CD14-positive monocyte (primary cell): ENCODE measurements around the gene DTX2. TPM values are rescaled to one million over a fixed set of nuclear protein-coding genes. Genes with fewer than 3 reads are reported as not detected.
"Not testable (repeated sequence)": the region's sequence is repeated elsewhere in the genome, so short reads cannot be mapped to it uniquely, and the experiment has no call there.

Experiments used
- DNase-seq, 3 donors: peaks; one replicate each; pipeline ENCODE4 v3.0.0-alpha.2; 2011 to 2022
- H2AFZ ChIP-seq: 2 replicates; pipeline ENCODE4 v1.6.0; 2012; ENCODE audit warnings: mild to moderate bottlenecking, low read depth, low read length, inconsistent platforms; ENCODE audit not compliant: insufficient read depth, poor library complexity, severe bottlenecking
- H3K27ac ChIP-seq, 2 donors: 1 replicate in 1 of 2; 2 replicates in 1 of 2; pipeline ENCODE4 v1.5.1; 2012 to 2013; ENCODE audit warnings: low read length in 2 of 2, control low read depth in 1 of 2, inconsistent platforms in 1 of 2, low read depth in 1 of 2, mild to moderate bottlenecking in 1 of 2
- H3K27me3 ChIP-seq, 2 donors: one replicate each; pipeline versions ENCODE4 v1.6.0 to v1.6.1; 2011 to 2013; ENCODE audit warnings: low read length in 2 of 2; ENCODE audit not compliant: control insufficient read depth in 2 of 2, insufficient read depth in 2 of 2
- H3K36me3 ChIP-seq, 2 donors: replicated peaks in 1 of 2; 1 replicate in 1 of 2; 2 replicates in 1 of 2; pipeline versions ENCODE4 v1.5.1 to v1.6.1; 2012 to 2013; ENCODE audit warnings: low read length in 2 of 2, control low read depth in 1 of 2, inconsistent platforms in 1 of 2, mild to moderate bottlenecking in 1 of 2; ENCODE audit not compliant: insufficient read depth in 2 of 2, control insufficient read depth in 1 of 2
- H3K4me1 ChIP-seq, 2 donors: 1 replicate in 1 of 2; 2 replicates in 1 of 2; pipeline versions ENCODE4 v1.5.1 to v1.6.1; 2012 to 2013; ENCODE audit warnings: low read length in 2 of 2, control low read depth in 1 of 2, inconsistent platforms in 1 of 2, mild to moderate bottlenecking in 1 of 2, moderate library complexity in 1 of 2; ENCODE audit not compliant: insufficient read depth in 2 of 2, control insufficient read depth in 1 of 2
- H3K4me2 ChIP-seq: replicated peaks from 2 replicates; pipeline ENCODE3; 2012; ENCODE audit warnings: low read length, moderate library complexity, mild to moderate bottlenecking; ENCODE audit not compliant: poor library complexity, severe bottlenecking; ENCODE audit errors: extremely low read depth
- H3K4me3 ChIP-seq, 3 experiments: fragments of 200-600 bp in 1 of 3; sonication (generic) in 1 of 3; replicated peaks in 1 of 3; 1 replicate in 2 of 3; 2 replicates in 1 of 3; pipeline ENCODE4 v1.5.1; 2011 to 2013; ENCODE audit warnings: low read length in 3 of 3, mild to moderate bottlenecking in 3 of 3, control low read depth in 2 of 3, low read depth in 2 of 3, inconsistent platforms in 1 of 3, moderate library complexity in 1 of 3
- H3K79me2 ChIP-seq: 2 replicates; pipeline ENCODE4 v1.6.0; 2012; ENCODE audit warnings: mild to moderate bottlenecking, control low read depth, inconsistent platforms, low read length, moderate library complexity; ENCODE audit not compliant: insufficient read depth
- H3K9ac ChIP-seq: 2 replicates; pipeline ENCODE4 v1.6.0; 2017; ENCODE audit warnings: low read length, mild to moderate bottlenecking; ENCODE audit not compliant: insufficient read depth, poor library complexity, severe bottlenecking
- H3K9me3 ChIP-seq, 2 donors: replicated peaks in 1 of 2; 1 replicate in 1 of 2; 2 replicates in 1 of 2; pipeline versions ENCODE4 v1.5.1 to v1.6.1; 2012 to 2013; ENCODE audit warnings: low read length in 2 of 2, control low read depth in 1 of 2; ENCODE audit not compliant: control insufficient read depth in 1 of 2, insufficient read depth in 1 of 2
- H4K20me1 ChIP-seq: 2 replicates; pipeline ENCODE4 v1.6.0; 2012; ENCODE audit warnings: mild to moderate bottlenecking, low read length, control low read depth, moderate library complexity; ENCODE audit not compliant: insufficient read depth
- H3K27ac Mint-ChIP-seq, 7 donors: one replicate each; pipeline ENCODE4 v1.8.0; 2020; ENCODE audit warnings: mild to moderate bottlenecking in 7 of 7, mixed read lengths in 7 of 7, moderate library complexity in 6 of 7, inconsistent platforms in 2 of 7
- H3K27me3 Mint-ChIP-seq, 3 donors: one replicate each; pipeline ENCODE4 v1.8.0; 2021 to 2022; ENCODE audit warnings: low read depth in 3 of 3, mild to moderate bottlenecking in 3 of 3, mixed read lengths in 3 of 3, moderate library complexity in 3 of 3, inconsistent platforms in 1 of 3
- H3K36me3 Mint-ChIP-seq, 2 donors: one replicate each; pipeline ENCODE4 v1.8.0; 2020; ENCODE audit warnings: mixed read lengths in 2 of 2, inconsistent platforms in 1 of 2, mild to moderate bottlenecking in 1 of 2
- H3K4me1 Mint-ChIP-seq: one replicate; pipeline ENCODE4 v1.8.0; 2020; ENCODE audit warnings: mild to moderate bottlenecking, mixed read lengths
- H3K4me3 Mint-ChIP-seq, 2 donors: one replicate each; pipeline ENCODE4 v1.8.0; 2020; ENCODE audit warnings: mild to moderate bottlenecking in 2 of 2, mixed read lengths in 2 of 2, moderate library complexity in 1 of 2
- H3K9me3 Mint-ChIP-seq, 7 donors: one replicate each; pipeline ENCODE4 v1.8.0; 2020 to 2022; ENCODE audit warnings: mixed read lengths in 7 of 7, mild to moderate bottlenecking in 6 of 7, moderate library complexity in 6 of 7, inconsistent platforms in 2 of 7
- WGBS: methylation state at CpG from one replicate; pipeline ENCODE4 v1.1.5; 2013; ENCODE audit warnings: missing lambda C conversion rate; ENCODE audit not compliant: insufficient coverage; 5-methylcytosine and 5-hydroxymethylcytosine counted together
- intact Hi-C, 2 donors: fragments of 100-400 bp; cut with micrococcal nuclease; formaldehyde crosslinking; loops; one replicate each; pipeline versions ENCODE4 v1.15.0 to v1.15.1; 2023
- polyA plus RNA-seq, 3 donors: library from polyadenylated mRNA; depleted of rRNA in 1 of 3; unstranded in 2 of 3; stranded (reverse) in 1 of 3; fragments of 300-500 nt in 2 of 3; fragments of >200 nt in 1 of 3; fragmentation: Illumina TruSeq in 2 of 3; gene quantifications; 1 replicate in 2 of 3; 2 replicates in 1 of 3; pipeline ENCODE4 v1.2.3, GENCODE V29; 2012 to 2021

Gene DTX2
- polyA plus RNA-seq, 3 donors: 11.3 to 35.2 (median 20.2) TPM

GRCh38 chr7:76442664-76443446 lies 18.7 kb upstream of the DTX2 start:
- H3K9me3 Mint-ChIP-seq, DNase-seq, H3K27me3 ChIP-seq, H3K4me3 ChIP-seq, H3K27me3 Mint-ChIP-seq, intact Hi-C loops, H3K9me3 ChIP-seq, H3K4me1 ChIP-seq, H4K20me1 ChIP-seq, H3K9ac ChIP-seq, H2AFZ ChIP-seq, H3K36me3 ChIP-seq, H3K4me3 Mint-ChIP-seq, H3K36me3 Mint-ChIP-seq, H3K79me2 ChIP-seq, H3K4me2 ChIP-seq, H3K27ac ChIP-seq: not testable (repeated sequence)
- Mint-ChIP-seq H3K4me1 (peaks cover 10% of the 10 kb centered on the region), H3K27ac (peak overlapping the region in 1 of 7 donors; percentile 27)
- WGBS: no CpG with 5 or more reads among the region's 5 CpGs

- H3K4me2 ChIP-seq, H3K4me3 ChIP-seq, H3K27ac ChIP-seq, DNase-seq, H3K4me1 ChIP-seq, H2AFZ ChIP-seq, H3K4me3 Mint-ChIP-seq, H3K79me2 ChIP-seq, H3K9me3 ChIP-seq, H4K20me1 ChIP-seq, H3K9ac ChIP-seq, H3K9me3 Mint-ChIP-seq, intact Hi-C loops, H3K27me3 ChIP-seq, H3K36me3 ChIP-seq, H3K27me3 Mint-ChIP-seq, H3K36me3 Mint-ChIP-seq: not testable (repeated sequence)
- Mint-ChIP-seq H3K4me1 (peaks cover 10% of the 10 kb centered on the region), H3K27ac (peak overlapping the region in 2 of 7 donors; percentile 1 to 61)
- no CpG with 5 or more reads among the region's 12 CpGs for WGBS
Measured at GRCh38 chr7:76443846-76444245, 17.7 kb upstream of the DTX2 start.

- H3K4me2 ChIP-seq, H3K9ac ChIP-seq, intact Hi-C loops, H3K27me3 ChIP-seq, H3K79me2 ChIP-seq, H3K9me3 ChIP-seq, H3K27me3 Mint-ChIP-seq, H3K9me3 Mint-ChIP-seq, H4K20me1 ChIP-seq, H2AFZ ChIP-seq, H3K4me3 ChIP-seq, H3K36me3 ChIP-seq, H3K4me3 Mint-ChIP-seq, H3K36me3 Mint-ChIP-seq, H3K4me1 ChIP-seq: not testable (repeated sequence)
- peak overlapping the region; percentile 36 to 69 for H3K27ac ChIP-seq
- Mint-ChIP-seq H3K27ac (peak overlapping the region; percentile 75 to 92 (median 89)), H3K4me1 (peaks cover 10% of the 10 kb centered on the region)
- peak; percentile 50 to 69 (median 65) for DNase-seq
- no CpG with 5 or more reads among the region's 5 CpGs for WGBS
Measured at GRCh38 chr7:76445577-76446008, 15.9 kb upstream of the DTX2 start.

- H3K27me3 Mint-ChIP-seq, intact Hi-C loops, H3K79me2 ChIP-seq, H4K20me1 ChIP-seq, H3K4me3 Mint-ChIP-seq, H3K36me3 ChIP-seq, H3K9me3 Mint-ChIP-seq, H3K27me3 ChIP-seq, H3K4me1 Mint-ChIP-seq, H3K27ac ChIP-seq, H3K4me2 ChIP-seq, H3K4me3 ChIP-seq, H3K36me3 Mint-ChIP-seq, H3K9ac ChIP-seq, H3K27ac Mint-ChIP-seq, H2AFZ ChIP-seq, DNase-seq, H3K9me3 ChIP-seq, H3K4me1 ChIP-seq: not testable (repeated sequence)
- no CpG with 5 or more reads among the region's 4 CpGs for WGBS
Measured at GRCh38 chr7:76457017-76457416, 4.5 kb upstream of the DTX2 start.
